HEK293 (cell line): ENCODE data around the gene LYZ.

Source experiments
- CTCF ChIA-PET: fragments of 350-600 bp; formaldehyde crosslinking; extraction: SDS; loops from one replicate; lab custom pipeline; 2021; ENCODE audit warnings: antibody characterized with exemption; lab: Yijun Ruan, JAX
- POLR2A ChIA-PET: fragments of 300-600 bp; formaldehyde crosslinking; extraction: SDS; loops from one replicate; lab custom pipeline; 2020; ENCODE audit warnings: antibody characterized with exemption, inconsistent platforms; lab: Yijun Ruan, JAX
- H3K27ac ChIP-seq: fragments of 200-500 bp; sonication (Bioruptor generic); 2 replicates; pipeline ENCODE4 v1.5.1; 2014; ENCODE audit warnings: low read depth, low read length, control low read depth, inconsistent platforms; ENCODE audit errors: extremely low read depth
- H3K36me3 ChIP-seq, 2 experiments: fragments of 200-500 bp in 1 of 2; sonication (Bioruptor generic) in 1 of 2; 1 replicate in 1 of 2; 2 replicates in 1 of 2; pipeline ENCODE4 v1.5.1; 2014 to 2017; ENCODE audit warnings: inconsistent platforms in 2 of 2, low read length in 2 of 2; ENCODE audit not compliant: control insufficient read depth in 2 of 2, insufficient read depth in 1 of 2
- H3K4me1 ChIP-seq: fragments of 200-500 bp; sonication (Bioruptor generic); 2 replicates; pipeline ENCODE4 v1.5.1; 2014; ENCODE audit warnings: mild to moderate bottlenecking, low read length, inconsistent platforms; ENCODE audit not compliant: control insufficient read depth, insufficient read depth
- H3K4me3 ChIP-seq: 2 replicates; pipeline ENCODE4 v1.5.1; 2011; ENCODE audit warnings: low read depth, mild to moderate bottlenecking, control low read depth, low read length, moderate library complexity
- H3K9me3 ChIP-seq: fragments of 200-500 bp; sonication (Bioruptor generic); 2 replicates; pipeline ENCODE4 v1.5.1; 2014; ENCODE audit warnings: low read depth, low read length, inconsistent platforms; ENCODE audit not compliant: control insufficient read depth, insufficient read depth
- KLF7 ChIP-seq: fragments of 450-650 bp; formaldehyde crosslinking; IDR thresholded peaks from 2 replicates; pipeline ENCODE4 v1.5.1; 2016; ENCODE audit warnings: missing biosample characterization, missing genetic modification characterization, borderline replicate concordance
- KLF9 ChIP-seq: fragments of 450-650 bp; formaldehyde crosslinking; IDR thresholded peaks from 2 replicates; pipeline ENCODE4 v1.5.1; 2016; ENCODE audit warnings: missing biosample characterization, missing genetic modification characterization, low read depth
- MYNN ChIP-seq: fragments of 450-650 bp; formaldehyde crosslinking; IDR thresholded peaks from 2 replicates; pipeline ENCODE4 v1.5.1; 2016; ENCODE audit warnings: missing biosample characterization, missing genetic modification characterization, borderline replicate concordance
- OSR2 ChIP-seq: fragments of 450-650 bp; formaldehyde crosslinking; IDR thresholded peaks from 2 replicates; pipeline ENCODE4 v1.5.1; 2016; ENCODE audit warnings: missing biosample characterization, missing genetic modification characterization
- OVOL3 ChIP-seq: fragments of 450-650 bp; formaldehyde crosslinking; IDR thresholded peaks from 2 replicates; pipeline ENCODE4 v1.5.1; 2016; ENCODE audit warnings: missing biosample characterization, missing genetic modification characterization
- SCRT1 ChIP-seq: fragments of 450-650 bp; formaldehyde crosslinking; IDR thresholded peaks from 2 replicates; pipeline ENCODE4 v1.5.1; 2016; ENCODE audit warnings: missing biosample characterization, missing genetic modification characterization, borderline replicate concordance
- WT1 ChIP-seq: fragments of 450-650 bp; formaldehyde crosslinking; IDR thresholded peaks from 2 replicates; pipeline ENCODE4 v1.5.1; 2016; ENCODE audit warnings: missing biosample characterization, missing genetic modification characterization
- ZNF202 ChIP-seq: fragments of 450-650 bp; formaldehyde crosslinking; IDR thresholded peaks from 2 replicates; pipeline ENCODE4 v1.5.1; 2016; ENCODE audit warnings: missing biosample characterization, missing genetic modification characterization, borderline replicate concordance
- ZNF23 ChIP-seq: fragments of 450-650 bp; formaldehyde crosslinking; IDR thresholded peaks from 2 replicates; pipeline ENCODE4 v1.5.1; 2016; ENCODE audit warnings: missing biosample characterization, missing genetic modification characterization, borderline replicate concordance
- ZNF239 ChIP-seq: fragments of 450-650 bp; formaldehyde crosslinking; IDR thresholded peaks from 2 replicates; pipeline ENCODE4 v1.5.1; 2016; ENCODE audit warnings: missing biosample characterization, missing genetic modification characterization
- ZNF292 ChIP-seq: fragments of 450-650 bp; formaldehyde crosslinking; IDR thresholded peaks from 2 replicates; pipeline ENCODE4 v1.5.1; 2016; ENCODE audit warnings: low read depth, missing biosample characterization, missing genetic modification characterization, borderline replicate concordance
- ZNF416 ChIP-seq: fragments of 450-650 bp; formaldehyde crosslinking; IDR thresholded peaks from 2 replicates; pipeline ENCODE4 v1.5.1; 2016; ENCODE audit warnings: missing biosample characterization, missing genetic modification characterization
- ZNF521 ChIP-seq: fragments of 450-650 bp; formaldehyde crosslinking; IDR thresholded peaks from 2 replicates; pipeline ENCODE4 v1.5.1; 2017; ENCODE audit warnings: missing biosample characterization, mild to moderate bottlenecking, missing genetic modification characterization
- ZNF610 ChIP-seq: fragments of 450-650 bp; formaldehyde crosslinking; IDR thresholded peaks from 2 replicates; pipeline ENCODE4 v1.5.1; 2016; ENCODE audit warnings: missing biosample characterization, missing genetic modification characterization, borderline replicate concordance
- ZNF707 ChIP-seq: fragments of 450-650 bp; formaldehyde crosslinking; IDR thresholded peaks from 2 replicates; pipeline ENCODE4 v1.5.1; 2016; ENCODE audit warnings: missing biosample characterization, missing genetic modification characterization
- TF ChIP-seq, protein P1 (sequence below): fragments of 450-650 bp; formaldehyde crosslinking; IDR thresholded peaks from 2 replicates; pipeline ENCODE4 v1.5.1; 2017; ENCODE audit warnings: missing biosample characterization, missing genetic modification characterization
- TF ChIP-seq, protein P2 (sequence below): fragments of 450-650 bp; formaldehyde crosslinking; IDR thresholded peaks from 2 replicates; pipeline ENCODE4; 2016; ENCODE audit warnings: missing biosample characterization, missing genetic modification characterization
- TF ChIP-seq, protein P3 (sequence below): fragments of 450-650 bp; formaldehyde crosslinking; IDR thresholded peaks from 2 replicates; pipeline ENCODE4 v1.5.1; 2017; ENCODE audit warnings: missing biosample characterization, missing genetic modification characterization
- TF ChIP-seq, protein P4 (sequence below): fragments of 450-650 bp; formaldehyde crosslinking; IDR thresholded peaks from 2 replicates; pipeline ENCODE4 v1.5.1; 2016; ENCODE audit warnings: missing biosample characterization, missing genetic modification characterization

Gene LYZ

DNA sequence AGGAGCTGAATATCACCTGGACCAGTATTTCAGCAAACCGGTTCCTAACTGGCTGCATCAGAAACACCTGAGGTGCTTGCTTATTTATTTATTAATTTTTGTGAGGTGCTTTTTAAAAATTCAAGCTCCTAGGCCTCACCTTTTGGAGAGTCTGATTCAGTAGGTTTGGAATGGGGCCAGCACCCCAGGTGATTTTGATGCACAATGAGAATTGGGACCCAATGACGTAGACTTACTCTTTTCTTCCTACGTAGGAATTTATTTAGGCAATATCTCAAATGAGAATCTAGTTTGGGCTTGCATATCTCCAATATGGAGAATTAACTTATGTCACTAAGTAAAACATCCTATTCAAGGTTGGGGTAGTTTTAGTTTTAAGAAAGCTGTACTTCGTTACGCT, 18.6 kb downstream of the LYZ start:
- Histone ChIP-seq H3K27ac (no peak overlapping the region), H3K36me3 (peaks cover 70 to 72% of the 10 kb centered on the region in 2 experiments), H3K4me1 (no peaks in the 10 kb centered on the region), H3K9me3 (no peaks in the 10 kb centered on the region), H3K4me3 (no peak overlapping the region)
- ChIA-PET CTCF (interaction anchor here (1.2 kb wide), 1 partner anchor 9 kb away, joined by 5 read pairs; no protein-coding TSS in a partner anchor), POLR2A (no interaction called here)
- TF ChIP-seq, protein P1, sequence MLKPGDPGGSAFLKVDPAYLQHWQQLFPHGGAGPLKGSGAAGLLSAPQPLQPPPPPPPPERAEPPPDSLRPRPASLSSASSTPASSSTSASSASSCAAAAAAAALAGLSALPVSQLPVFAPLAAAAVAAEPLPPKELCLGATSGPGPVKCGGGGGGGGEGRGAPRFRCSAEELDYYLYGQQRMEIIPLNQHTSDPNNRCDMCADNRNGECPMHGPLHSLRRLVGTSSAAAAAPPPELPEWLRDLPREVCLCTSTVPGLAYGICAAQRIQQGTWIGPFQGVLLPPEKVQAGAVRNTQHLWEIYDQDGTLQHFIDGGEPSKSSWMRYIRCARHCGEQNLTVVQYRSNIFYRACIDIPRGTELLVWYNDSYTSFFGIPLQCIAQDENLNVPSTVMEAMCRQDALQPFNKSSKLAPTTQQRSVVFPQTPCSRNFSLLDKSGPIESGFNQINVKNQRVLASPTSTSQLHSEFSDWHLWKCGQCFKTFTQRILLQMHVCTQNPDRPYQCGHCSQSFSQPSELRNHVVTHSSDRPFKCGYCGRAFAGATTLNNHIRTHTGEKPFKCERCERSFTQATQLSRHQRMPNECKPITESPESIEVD (tag by site-specific recombination): peak; percentile 6; the same call in 1 of the 2 replicates
- no peak for TF ChIP-seq ZNF416 (tag by site-specific recombination)

DNA sequence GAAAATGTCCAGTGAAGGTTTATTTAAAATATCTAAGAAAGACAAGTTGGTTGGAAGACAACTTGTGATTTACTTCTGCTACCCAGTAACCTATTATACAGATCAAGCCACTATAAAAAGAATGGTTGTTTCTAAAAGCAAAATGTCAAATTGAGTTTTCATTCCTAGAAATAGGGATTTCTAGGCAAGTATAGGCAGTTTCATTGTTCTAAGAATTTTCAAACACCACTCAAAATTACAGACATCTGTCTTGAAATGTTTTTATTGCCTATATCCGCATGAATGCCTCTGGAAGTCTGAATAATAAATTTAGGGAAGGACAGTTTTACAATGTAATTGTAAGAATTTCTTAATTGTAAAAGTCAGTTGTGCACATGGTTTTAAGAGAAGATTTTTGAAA, 20.0 kb downstream of the LYZ start:
- H3K4me1 ChIP-seq: no peaks in the 10 kb centered on the region
- TF ChIP-seq ZNF707 (tag by site-specific recombination): no peak
- TF ChIP-seq ZNF202: no peak
- TF ChIP-seq ZNF521: no peak
- TF ChIP-seq, protein P2, sequence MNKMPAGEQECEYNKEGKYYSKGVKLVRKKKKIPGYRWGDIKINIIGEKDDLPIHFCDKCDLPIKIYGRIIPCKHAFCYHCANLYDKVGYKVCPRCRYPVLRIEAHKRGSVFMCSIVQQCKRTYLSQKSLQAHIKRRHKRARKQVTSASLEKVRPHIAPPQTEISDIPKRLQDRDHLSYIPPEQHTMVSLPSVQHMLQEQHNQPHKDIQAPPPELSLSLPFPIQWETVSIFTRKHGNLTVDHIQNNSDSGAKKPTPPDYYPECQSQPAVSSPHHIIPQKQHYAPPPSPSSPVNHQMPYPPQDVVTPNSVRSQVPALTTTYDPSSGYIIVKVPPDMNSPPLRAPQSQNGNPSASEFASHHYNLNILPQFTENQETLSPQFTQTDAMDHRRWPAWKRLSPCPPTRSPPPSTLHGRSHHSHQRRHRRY (tag by site-specific recombination): no peak
- no peak for TF ChIP-seq ZNF610 (tag by site-specific recombination)
- TF ChIP-seq, protein P3, sequence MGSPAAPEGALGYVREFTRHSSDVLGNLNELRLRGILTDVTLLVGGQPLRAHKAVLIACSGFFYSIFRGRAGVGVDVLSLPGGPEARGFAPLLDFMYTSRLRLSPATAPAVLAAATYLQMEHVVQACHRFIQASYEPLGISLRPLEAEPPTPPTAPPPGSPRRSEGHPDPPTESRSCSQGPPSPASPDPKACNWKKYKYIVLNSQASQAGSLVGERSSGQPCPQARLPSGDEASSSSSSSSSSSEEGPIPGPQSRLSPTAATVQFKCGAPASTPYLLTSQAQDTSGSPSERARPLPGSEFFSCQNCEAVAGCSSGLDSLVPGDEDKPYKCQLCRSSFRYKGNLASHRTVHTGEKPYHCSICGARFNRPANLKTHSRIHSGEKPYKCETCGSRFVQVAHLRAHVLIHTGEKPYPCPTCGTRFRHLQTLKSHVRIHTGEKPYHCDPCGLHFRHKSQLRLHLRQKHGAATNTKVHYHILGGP (tag by site-specific recombination): peak; percentile 91
- no peak for TF ChIP-seq SCRT1 (tag by site-specific recombination)
- TF ChIP-seq KLF7 (tag by site-specific recombination): no peak
- TF ChIP-seq OVOL3: no peak
- TF ChIP-seq ZNF292 (tag by site-specific recombination): no peak
- no peak for TF ChIP-seq KLF9
- TF ChIP-seq, protein P4, sequence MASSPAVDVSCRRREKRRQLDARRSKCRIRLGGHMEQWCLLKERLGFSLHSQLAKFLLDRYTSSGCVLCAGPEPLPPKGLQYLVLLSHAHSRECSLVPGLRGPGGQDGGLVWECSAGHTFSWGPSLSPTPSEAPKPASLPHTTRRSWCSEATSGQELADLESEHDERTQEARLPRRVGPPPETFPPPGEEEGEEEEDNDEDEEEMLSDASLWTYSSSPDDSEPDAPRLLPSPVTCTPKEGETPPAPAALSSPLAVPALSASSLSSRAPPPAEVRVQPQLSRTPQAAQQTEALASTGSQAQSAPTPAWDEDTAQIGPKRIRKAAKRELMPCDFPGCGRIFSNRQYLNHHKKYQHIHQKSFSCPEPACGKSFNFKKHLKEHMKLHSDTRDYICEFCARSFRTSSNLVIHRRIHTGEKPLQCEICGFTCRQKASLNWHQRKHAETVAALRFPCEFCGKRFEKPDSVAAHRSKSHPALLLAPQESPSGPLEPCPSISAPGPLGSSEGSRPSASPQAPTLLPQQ: no peak
- TF ChIP-seq ZNF23 (tag by site-specific recombination): no peak
- no peak for TF ChIP-seq WT1 (tag by site-specific recombination)
- no peak for TF ChIP-seq ZNF239 (tag by site-specific recombination)
- TF ChIP-seq, protein P1 (tag by site-specific recombination): peak; percentile 78
- TF ChIP-seq MYNN (tag by site-specific recombination): no peak
- no peak for TF ChIP-seq OSR2
- H3K4me3 ChIP-seq: no peak overlapping the region
- H3K36me3 ChIP-seq: peaks cover 72 to 75% of the 10 kb centered on the region in 2 experiments
- no peaks in the 10 kb centered on the region for H3K9me3 ChIP-seq
- CTCF ChIA-PET: interaction anchor here (0.9 kb wide), 1 partner anchor 10 kb away, joined by 3 read pairs; no protein-coding TSS in a partner anchor
- POLR2A ChIA-PET: no interaction called here
- no peak overlapping the region for H3K27ac ChIP-seq
